ENCODE results near the gene DOCK2. TPM values are rescaled to one million over a fixed set of nuclear protein-coding genes. Genes with fewer than 3 reads are reported as not detected.

The DOCK2 gene
- total RNA-seq, 1 donor from 2014 or later: 0.77 TPM

DNA sequence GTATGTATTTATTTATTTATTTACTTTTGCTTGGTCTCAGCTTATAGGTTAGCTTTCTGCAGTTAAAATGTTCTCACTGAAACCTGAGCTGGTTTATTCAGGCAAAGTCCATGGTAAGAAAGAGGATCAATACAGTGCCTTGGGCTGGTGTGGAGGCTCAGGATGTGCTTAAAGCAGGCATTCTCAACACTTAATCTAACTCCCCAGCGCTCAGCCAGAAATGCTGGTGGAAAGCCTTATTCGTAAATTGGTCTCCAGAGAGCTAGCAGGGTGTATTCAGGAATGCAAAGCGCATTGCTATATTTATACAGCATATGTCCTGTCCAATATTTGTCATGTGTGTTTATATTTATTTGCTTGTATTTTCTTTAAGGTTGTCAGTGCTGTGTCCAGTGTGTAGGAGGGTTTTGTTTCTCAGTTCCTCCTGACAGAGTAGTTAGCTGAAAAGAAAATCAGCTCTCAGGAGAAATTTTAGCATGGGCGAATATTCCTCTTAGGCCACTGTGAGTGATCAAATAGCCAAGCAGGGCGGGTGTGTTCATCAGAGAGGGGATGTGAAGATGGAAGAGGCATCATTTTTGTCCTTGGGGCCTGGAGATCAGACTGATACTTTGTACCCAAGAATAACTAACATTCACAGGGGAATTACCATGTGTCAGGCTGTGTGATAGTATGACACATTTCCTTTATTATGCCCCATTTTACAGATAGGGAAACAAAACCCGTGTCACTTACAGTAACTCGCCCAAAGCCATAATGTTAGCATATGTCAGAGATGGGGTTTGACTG lies 65.8 kb downstream of the DOCK2 start:
- Mint-ChIP-seq H3K36me3 (ENCODE audit: low read depth) (no peaks in the 10 kb centered on the region), H3K27me3 (ENCODE audit: low read depth) (no peaks in the 10 kb centered on the region), H3K27ac (ENCODE audit: unreplicated experiment) (no peak overlapping the region), H3K9me3 (no peaks in the 10 kb centered on the region), H3K4me1 (peaks cover 24% of the 10 kb centered on the region), H3K4me3 (no peak overlapping the region)
- TF ChIP-seq, protein P1, sequence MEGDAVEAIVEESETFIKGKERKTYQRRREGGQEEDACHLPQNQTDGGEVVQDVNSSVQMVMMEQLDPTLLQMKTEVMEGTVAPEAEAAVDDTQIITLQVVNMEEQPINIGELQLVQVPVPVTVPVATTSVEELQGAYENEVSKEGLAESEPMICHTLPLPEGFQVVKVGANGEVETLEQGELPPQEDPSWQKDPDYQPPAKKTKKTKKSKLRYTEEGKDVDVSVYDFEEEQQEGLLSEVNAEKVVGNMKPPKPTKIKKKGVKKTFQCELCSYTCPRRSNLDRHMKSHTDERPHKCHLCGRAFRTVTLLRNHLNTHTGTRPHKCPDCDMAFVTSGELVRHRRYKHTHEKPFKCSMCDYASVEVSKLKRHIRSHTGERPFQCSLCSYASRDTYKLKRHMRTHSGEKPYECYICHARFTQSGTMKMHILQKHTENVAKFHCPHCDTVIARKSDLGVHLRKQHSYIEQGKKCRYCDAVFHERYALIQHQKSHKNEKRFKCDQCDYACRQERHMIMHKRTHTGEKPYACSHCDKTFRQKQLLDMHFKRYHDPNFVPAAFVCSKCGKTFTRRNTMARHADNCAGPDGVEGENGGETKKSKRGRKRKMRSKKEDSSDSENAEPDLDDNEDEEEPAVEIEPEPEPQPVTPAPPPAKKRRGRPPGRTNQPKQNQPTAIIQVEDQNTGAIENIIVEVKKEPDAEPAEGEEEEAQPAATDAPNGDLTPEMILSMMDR (conservative IDR thresholded peaks at IDR 0.05): no peak
- no peak for DNase-seq (ENCODE audit: low read depth, low spot score)

DNA sequence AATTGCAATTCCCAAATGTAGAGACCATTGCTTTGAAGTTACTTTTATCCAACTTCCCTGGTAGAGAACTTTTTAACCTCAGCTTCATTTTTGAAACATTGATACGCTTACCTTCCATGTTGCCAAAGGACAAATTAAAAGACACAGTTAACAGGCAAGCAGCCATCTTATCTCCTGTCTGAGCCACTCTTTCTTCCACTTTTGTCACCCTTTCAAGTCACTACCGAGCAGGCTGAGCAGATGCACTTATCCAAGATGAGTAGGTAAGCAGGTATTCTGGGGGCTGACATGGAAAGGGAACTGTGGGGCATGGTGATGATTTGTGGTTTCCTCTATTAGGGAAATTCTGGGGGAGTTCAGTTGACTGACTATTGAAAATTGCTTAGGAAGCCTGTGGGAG lies 66.7 kb downstream of the DOCK2 start:
- no peak overlapping the region for H3K27ac Mint-ChIP-seq (ENCODE audit: unreplicated experiment)
- H3K36me3 Mint-ChIP-seq (ENCODE audit: low read depth): no peaks in the 10 kb centered on the region
- no peaks in the 10 kb centered on the region for H3K27me3 Mint-ChIP-seq (ENCODE audit: low read depth)
- no peak for DNase-seq (ENCODE audit: low read depth, low spot score)
- no peaks in the 10 kb centered on the region for H3K9me3 Mint-ChIP-seq
- peaks cover 20% of the 10 kb centered on the region for H3K4me1 Mint-ChIP-seq
- no peak overlapping the region for H3K4me3 Mint-ChIP-seq
- TF ChIP-seq, protein P1 (conservative IDR thresholded peaks at IDR 0.05): no peak

DNA sequence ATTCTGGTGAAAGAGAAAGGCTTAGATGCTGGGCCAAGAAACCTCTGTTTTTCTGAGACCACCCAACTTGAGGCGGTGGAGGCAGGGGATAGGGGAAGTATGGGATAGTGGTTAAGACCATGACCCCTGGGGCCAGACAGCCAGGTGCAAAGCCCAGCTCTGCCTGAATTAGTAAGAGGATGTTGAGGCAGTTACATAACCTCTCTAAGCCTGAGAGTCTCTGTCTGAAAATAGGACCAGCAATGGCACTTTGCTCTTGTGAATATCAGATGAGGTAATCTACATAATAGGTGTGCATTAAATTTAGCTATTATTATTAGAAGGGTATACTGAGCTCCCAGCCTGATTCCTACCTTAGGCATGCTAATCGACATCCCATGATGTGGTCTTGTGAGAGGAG lies 68.2 kb downstream of the DOCK2 start:
- Mint-ChIP-seq H3K4me1 (peaks cover 20% of the 10 kb centered on the region), H3K27ac (ENCODE audit: unreplicated experiment) (no peak overlapping the region), H3K4me3 (no peak overlapping the region), H3K27me3 (ENCODE audit: low read depth) (no peaks in the 10 kb centered on the region), H3K36me3 (ENCODE audit: low read depth) (no peaks in the 10 kb centered on the region), H3K9me3 (no peaks in the 10 kb centered on the region)
- no peak for DNase-seq (ENCODE audit: low read depth, low spot score)
- TF ChIP-seq, protein P1 (conservative IDR thresholded peaks at IDR 0.05): no peak

- Mint-ChIP-seq H3K4me3 (no peak overlapping the region), H3K4me1 (peaks cover 27% of the 10 kb centered on the region), H3K27me3 (ENCODE audit: low read depth) (no peaks in the 10 kb centered on the region), H3K36me3 (ENCODE audit: low read depth) (no peaks in the 10 kb centered on the region), H3K27ac (ENCODE audit: unreplicated experiment) (no peak overlapping the region), H3K9me3 (no peaks in the 10 kb centered on the region)
- DNase-seq (ENCODE audit: low read depth, low spot score): no peak
- TF ChIP-seq, protein P1 (conservative IDR thresholded peaks at IDR 0.05): no peak
Measured at GRCh38 chr5:169706071-169706470, 69.0 kb downstream of the DOCK2 start.

DNA sequence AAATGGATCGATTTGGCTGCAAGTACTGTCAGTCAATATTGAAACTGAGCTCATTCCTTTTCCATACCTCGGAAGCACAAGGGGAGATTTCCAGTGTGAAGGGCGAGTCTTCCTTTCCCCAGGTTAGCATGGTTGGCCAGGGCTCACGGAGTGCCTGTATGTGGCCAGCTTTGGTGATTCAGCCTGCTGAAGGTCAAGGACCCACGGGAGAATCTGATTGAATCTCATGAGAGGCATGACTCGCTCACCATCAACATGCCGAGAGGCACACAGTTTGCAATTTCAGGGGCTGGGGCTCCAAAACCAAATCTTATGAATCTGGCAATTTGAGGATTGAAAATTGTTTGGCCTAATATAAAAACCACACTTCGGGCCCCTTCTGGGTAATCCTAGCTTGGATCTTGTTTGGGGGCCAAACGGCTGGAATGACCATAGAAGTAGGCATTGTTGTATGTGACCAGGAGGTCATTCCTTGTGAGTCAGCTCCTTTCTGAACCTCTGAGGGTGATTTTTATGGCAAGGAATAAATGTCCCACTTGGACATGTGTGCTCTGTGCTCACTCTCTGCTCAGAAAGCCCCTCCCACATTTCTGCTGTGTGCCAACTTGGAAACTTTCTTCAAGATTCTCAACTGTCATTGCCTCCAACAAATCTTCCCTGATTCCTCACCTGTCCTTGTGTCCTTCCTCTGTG lies 69.8 kb downstream of the DOCK2 start:
- H3K27ac Mint-ChIP-seq (ENCODE audit: unreplicated experiment): peak overlapping the region; percentile 64
- peaks cover 32% of the 10 kb centered on the region for H3K4me1 Mint-ChIP-seq

More for the DNA sequence above, 69.8 kb downstream of the DOCK2 start:
- Mint-ChIP-seq H3K36me3 (ENCODE audit: low read depth) (no peaks in the 10 kb centered on the region), H3K27me3 (ENCODE audit: low read depth) (no peaks in the 10 kb centered on the region), H3K4me3 (no peak overlapping the region), H3K9me3 (peaks cover 4% of the 10 kb centered on the region)
- TF ChIP-seq, protein P1 (conservative IDR thresholded peaks at IDR 0.05): no peak
- DNase-seq (ENCODE audit: low read depth, low spot score): no peak
